Measurements from ENCODE around the gene TNIP1.

The TNIP1 gene

DNA sequence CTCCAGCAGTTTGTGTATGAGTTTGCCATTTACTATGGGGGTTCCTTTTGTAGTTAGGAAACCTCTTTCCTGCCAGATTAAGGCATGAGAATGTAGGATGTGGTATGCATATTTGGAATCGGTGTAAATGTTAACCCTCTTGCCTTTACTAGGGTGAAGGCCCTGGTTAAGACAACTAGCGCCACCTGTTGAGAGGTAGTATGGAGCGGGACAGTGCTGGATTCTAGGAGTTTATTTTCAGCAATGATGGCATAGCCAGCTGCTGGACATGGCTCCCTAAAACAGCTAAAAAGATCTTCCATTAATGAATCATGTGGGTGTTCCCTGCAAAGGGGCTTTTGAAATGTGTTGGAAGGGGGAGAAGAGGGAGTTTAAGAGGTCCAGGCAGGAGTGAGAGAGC, 91.1 kb downstream of the TNIP1 start:
- DNase-seq: no peak

- no peak for DNase-seq
Measured at GRCh38 chr5:150987746-150988145, 93.1 kb downstream of the TNIP1 start.

Measured in activated CD4-positive, CD25-positive, alpha-beta regulatory T cell treated with anti-CD3 and anti-CD28 coated beads, Interleukin-2, amount 50 U/mL, for 72 hours (primary cell).